RWPE2 (cell line): ENCODE data around the gene TNRC6C.

Experiments
- ATAC-seq: fragments of 200-7000 bp; cut with Tn5 transposase; 3 replicates; pipeline ENCODE4 v1.9.1; 2021; ENCODE audit warnings: low read depth
- DNase-seq: peaks from one replicate; pipeline ENCODE4 v3.0.0-alpha.2; 2020; ENCODE audit warnings: low spot score
- H3K27ac ChIP-seq: fragments of 450-650 bp; 2 replicates; pipeline ENCODE4 v1.5.1; 2017; ENCODE audit warnings: mild to moderate bottlenecking; ENCODE audit not compliant: poor library complexity, severe bottlenecking
- H3K27me3 ChIP-seq: fragments of 250-450 bp; sonication (Bioruptor Pico); 2 replicates; pipeline ENCODE4 v1.5.1; 2021; ENCODE audit warnings: mild to moderate bottlenecking, moderate library complexity; ENCODE audit not compliant: insufficient read depth, poor library complexity, severe bottlenecking
- H3K36me3 ChIP-seq: fragments of 250-450 bp; sonication (Bioruptor Pico); 2 replicates; pipeline ENCODE4 v1.5.1; 2020; ENCODE audit warnings: low read depth, mild to moderate bottlenecking, moderate library complexity
- H3K4me1 ChIP-seq: fragments of 250-450 bp; sonication (Bioruptor Pico); 2 replicates; pipeline ENCODE4 v1.5.1; 2021; ENCODE audit warnings: mild to moderate bottlenecking, moderate library complexity; ENCODE audit not compliant: insufficient read depth, poor library complexity, severe bottlenecking
- H3K4me3 ChIP-seq: fragments of 250-450 bp; sonication (Bioruptor Pico); 2 replicates; pipeline ENCODE4 v1.5.1; 2021; ENCODE audit warnings: mild to moderate bottlenecking, moderate library complexity; ENCODE audit not compliant: severe bottlenecking
- H3K9me3 ChIP-seq: fragments of 250-450 bp; sonication (Bioruptor Pico); 2 replicates; pipeline ENCODE4 v1.5.1; 2021; ENCODE audit warnings: mild to moderate bottlenecking, moderate library complexity; ENCODE audit not compliant: severe bottlenecking
- CTCF ChIP-seq: fragments of 450-650 bp; IDR thresholded peaks from one replicate; pipeline ENCODE4 v1.5.1; 2017; ENCODE audit warnings: mild to moderate bottlenecking, moderate library complexity; ENCODE audit not compliant: poor library complexity, severe bottlenecking

The TNRC6C gene

DNA sequence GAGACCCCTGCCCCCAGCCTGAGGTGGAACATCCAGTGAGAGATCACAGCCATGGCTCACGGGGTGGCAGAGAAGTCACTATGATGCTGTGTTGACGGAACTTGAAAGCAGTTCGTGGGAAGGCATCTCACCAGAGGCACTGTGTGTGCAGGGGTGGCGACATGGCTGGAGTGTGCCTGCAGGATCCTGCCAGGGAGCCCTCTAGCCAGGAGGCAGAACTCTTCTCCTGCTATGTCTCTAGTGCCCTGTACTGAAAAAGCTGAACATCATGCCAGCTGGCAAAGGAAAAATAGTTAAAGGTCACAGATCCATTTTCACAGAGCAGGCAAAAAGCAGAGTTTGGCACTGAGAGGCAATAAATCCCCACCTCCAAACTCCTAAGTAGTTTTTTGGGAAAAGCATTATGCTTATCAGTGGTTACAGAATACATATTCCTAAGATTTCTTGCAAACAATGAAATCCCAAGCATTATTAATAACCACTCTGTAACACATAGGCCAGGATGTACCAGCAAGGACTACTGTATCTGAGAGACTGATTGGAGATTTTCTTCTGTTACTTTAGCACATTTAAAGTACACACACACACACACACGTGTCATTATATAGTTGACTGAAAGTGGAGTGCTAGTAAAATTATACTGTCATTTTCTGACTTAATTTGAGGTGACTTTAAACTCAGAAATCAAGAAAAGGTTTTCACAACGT, 36.8 kb downstream of the TNRC6C start:
- H3K4me1 ChIP-seq = peaks cover 3% of the 10 kb centered on the region
- TF ChIP-seq CTCF = no peak
- H3K9me3 ChIP-seq = no peaks in the 10 kb centered on the region
- H3K27me3 ChIP-seq = peaks cover 2% of the 10 kb centered on the region
- DNase-seq (no peak), ATAC-seq (no peak)
- H3K4me3 ChIP-seq = no peak overlapping the region
- H3K27ac ChIP-seq = no peak overlapping the region
- no peaks in the 10 kb centered on the region for H3K36me3 ChIP-seq

GRCh38 chr17:77996256-77996655, 37.8 kb downstream of the TNRC6C start:
- ATAC-seq = no peak
- no peak for DNase-seq
- H3K27me3 ChIP-seq = peaks cover 2% of the 10 kb centered on the region
- no peaks in the 10 kb centered on the region for H3K36me3 ChIP-seq
- no peaks in the 10 kb centered on the region for H3K9me3 ChIP-seq
- H3K4me3 ChIP-seq = no peak overlapping the region
- TF ChIP-seq CTCF = no peak
- no peak overlapping the region for H3K27ac ChIP-seq
- H3K4me1 ChIP-seq = peaks cover 3% of the 10 kb centered on the region

- no peak for DNase-seq
- no peaks in the 10 kb centered on the region for H3K9me3 ChIP-seq
- peaks cover 3% of the 10 kb centered on the region for H3K4me1 ChIP-seq
- no peak for ATAC-seq
- no peaks in the 10 kb centered on the region for H3K36me3 ChIP-seq
- H3K27ac ChIP-seq = no peak overlapping the region
- TF ChIP-seq CTCF = no peak
- H3K4me3 ChIP-seq = no peak overlapping the region
- no peaks in the 10 kb centered on the region for H3K27me3 ChIP-seq
Measured at GRCh38 chr17:77999413-78000173, 41.1 kb downstream of the TNRC6C start.

GRCh38 chr17:78000341-78000740, 41.8 kb downstream of the TNRC6C start:
- ATAC-seq (no peak), DNase-seq (no peak)
- TF ChIP-seq CTCF = no peak
- no peaks in the 10 kb centered on the region for H3K9me3 ChIP-seq
- H3K4me3 ChIP-seq = no peak overlapping the region
- H3K27ac ChIP-seq = no peak overlapping the region
- H3K4me1 ChIP-seq = peaks cover 3% of the 10 kb centered on the region
- no peaks in the 10 kb centered on the region for H3K27me3 ChIP-seq
- no peaks in the 10 kb centered on the region for H3K36me3 ChIP-seq

DNA sequence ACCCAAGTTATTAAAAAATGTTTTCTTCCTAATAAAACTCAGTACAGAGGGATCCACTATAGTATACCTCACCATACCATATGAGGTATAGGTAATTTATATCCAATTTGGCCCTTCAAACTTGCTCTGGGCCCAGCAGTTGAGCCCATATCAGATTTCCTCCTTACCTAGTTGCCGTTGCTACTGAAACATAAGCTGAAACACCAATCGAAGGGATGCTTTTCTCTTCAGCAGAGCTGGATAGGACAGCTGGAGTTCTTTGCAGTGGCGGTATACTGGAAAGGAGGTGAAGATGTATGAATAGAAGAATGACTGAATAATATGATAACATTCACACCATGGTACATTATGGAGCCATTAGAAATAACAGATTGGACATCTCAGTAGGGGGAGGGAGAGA, 42.7 kb downstream of the TNRC6C start:
- H3K27me3 ChIP-seq = no peaks in the 10 kb centered on the region
- no peak for ATAC-seq
- no peak for TF ChIP-seq CTCF

More for the DNA sequence above, 42.7 kb downstream of the TNRC6C start:
- Histone ChIP-seq H3K27ac (no peak overlapping the region), H3K4me1 (peaks cover 3% of the 10 kb centered on the region), H3K4me3 (no peak overlapping the region), H3K36me3 (no peaks in the 10 kb centered on the region), H3K9me3 (no peaks in the 10 kb centered on the region)
- no peak for DNase-seq
